ENCODE data around the gene SERPINA6. TPM values are rescaled to one million over a fixed set of nuclear protein-coding genes. Genes with fewer than 3 reads are reported as not detected.
A peak's percentile ranks its signal among the peaks of the same experiment; 100 is the strongest.
"Not testable (repeated sequence)": the region's sequence is repeated elsewhere in the genome, so short reads cannot be mapped to it uniquely, and the experiment has no call there.

The SERPINA6 gene
- total RNA-seq, 1 experiment from 2014 or later, result 4.5 TPM

GRCh38 chr14:94356379-94357056 is 33.4 kb upstream of the SERPINA6 start:
- Mint-ChIP-seq H3K27me3 (ENCODE audit: unreplicated experiment) (no peaks in the 10 kb centered on the region), H3K4me1 (ENCODE audit: low read depth, unreplicated experiment) (peaks cover 36% of the 10 kb centered on the region), H3K27ac (ENCODE audit: unreplicated experiment) (no peak overlapping the region), H3K36me3 (ENCODE audit: insufficient read depth, unreplicated experiment) (no peaks in the 10 kb centered on the region), H3K9me3 (ENCODE audit: low read depth, unreplicated experiment) (peaks cover 4% of the 10 kb centered on the region), H3K4me3 (ENCODE audit: low read depth, unreplicated experiment) (no peak overlapping the region)
- BruUV-seq (replicated peaks), result no TSS peak
- CTCF ChIA-PET, result interaction anchor here (1.0 kb wide), 1 partner anchor 15 kb away, joined by 3 read pairs; no protein-coding TSS in a partner anchor
- TF ChIP-seq CTCF (IDR thresholded peaks at IDR 0.05; ENCODE audit: unreplicated experiment), result no peak
- no peak for DNase-seq
- intact Hi-C loops (cut with micrococcal nuclease; ENCODE audit: unreplicated experiment), result no loop called here

- H3K9me3 Mint-ChIP-seq (ENCODE audit: low read depth, unreplicated experiment), result peaks cover 4% of the 10 kb centered on the region
- no peaks in the 10 kb centered on the region for H3K36me3 Mint-ChIP-seq (ENCODE audit: insufficient read depth, unreplicated experiment)
- no peak overlapping the region for H3K4me3 Mint-ChIP-seq (ENCODE audit: low read depth, unreplicated experiment)
- no peak for TF ChIP-seq CTCF (IDR thresholded peaks at IDR 0.05; ENCODE audit: unreplicated experiment)
- CTCF ChIA-PET, result interaction anchor here (0.5 to 1.0 kb wide), 7 partner anchors 11 to 225 kb away, joined by 3 to 4 read pairs (median 3); partner anchors contain the start of gene SERPINA1
- no peak overlapping the region for H3K27ac Mint-ChIP-seq (ENCODE audit: unreplicated experiment)
- no TSS peak for BruUV-seq (replicated peaks)
- peaks cover 27% of the 10 kb centered on the region for H3K4me1 Mint-ChIP-seq (ENCODE audit: low read depth, unreplicated experiment)
- DNase-seq, result peak; percentile 48
- H3K27me3 Mint-ChIP-seq (ENCODE audit: unreplicated experiment), result no peaks in the 10 kb centered on the region
- intact Hi-C loops (cut with micrococcal nuclease; ENCODE audit: unreplicated experiment), result loop anchor here (1.0 kb wide), 2 partner anchors 58 to 131 kb away; no protein-coding TSS in a partner anchor
Observed at GRCh38 chr14:94355191-94355794, 32.2 kb upstream of the SERPINA6 start.

GRCh38 chr14:94354638-94355185 is 31.6 kb upstream of the SERPINA6 start:
- no TSS peak for BruUV-seq (replicated peaks)
- CTCF ChIA-PET, result interaction anchor here (0.6 to 1.0 kb wide), 6 partner anchors 10 to 131 kb away, joined by 3 to 4 read pairs (median 3); partner anchors contain the start of gene SERPINA1
- no peak for TF ChIP-seq CTCF (IDR thresholded peaks at IDR 0.05; ENCODE audit: unreplicated experiment)

GRCh38 chr14:94354190-94354589 is 31.1 kb upstream of the SERPINA6 start:
- peaks cover 22% of the 10 kb centered on the region for H3K4me1 Mint-ChIP-seq (ENCODE audit: low read depth, unreplicated experiment)
- H3K27ac Mint-ChIP-seq (ENCODE audit: unreplicated experiment); H3K27me3 Mint-ChIP-seq (ENCODE audit: unreplicated experiment); H3K9me3 Mint-ChIP-seq (ENCODE audit: low read depth, unreplicated experiment); intact Hi-C loops (cut with micrococcal nuclease; ENCODE audit: unreplicated experiment); H3K36me3 Mint-ChIP-seq (ENCODE audit: insufficient read depth, unreplicated experiment); BruUV-seq (replicated peaks); DNase-seq; H3K4me3 Mint-ChIP-seq (ENCODE audit: low read depth, unreplicated experiment); CTCF ChIA-PET: not testable (repeated sequence)

More at GRCh38 chr14:94354638-94355185, 31.6 kb upstream of the SERPINA6 start:
- no peak overlapping the region for H3K4me3 Mint-ChIP-seq (ENCODE audit: low read depth, unreplicated experiment)
- H3K27me3 Mint-ChIP-seq (ENCODE audit: unreplicated experiment), result no peaks in the 10 kb centered on the region
- H3K27ac Mint-ChIP-seq (ENCODE audit: unreplicated experiment), result no peak overlapping the region
- intact Hi-C loops (cut with micrococcal nuclease; ENCODE audit: unreplicated experiment), result loop anchor here (1.0 kb wide), 2 partner anchors 59 to 132 kb away; no protein-coding TSS in a partner anchor
- DNase-seq, result no peak
- peaks cover 22% of the 10 kb centered on the region for H3K4me1 Mint-ChIP-seq (ENCODE audit: low read depth, unreplicated experiment)
- no peaks in the 10 kb centered on the region for H3K36me3 Mint-ChIP-seq (ENCODE audit: insufficient read depth, unreplicated experiment)
- peaks cover 4% of the 10 kb centered on the region for H3K9me3 Mint-ChIP-seq (ENCODE audit: low read depth, unreplicated experiment)

Measured in Calu3 (cell line).